HL-60/S4 treated with phorbol 12-myristate 13-acetate at 8.2 ng/mL for 4 days and 3 days (cell line): Measurements from ENCODE around the gene OXSR1.

Experiments
- in situ Hi-C: fragments of 300-500 bp; cut with MboI; formaldehyde crosslinking; loops from 2 replicates; pipeline ENCODE4 v1.15.0; 2022; ENCODE audit warnings: low sequenced_read_pairs

Gene OXSR1

GRCh38 chr3:38297947-38298711 lies 132.8 kb downstream of the OXSR1 start:
- in situ Hi-C loops, result no loop called here
